Left colon (tissue), 2 donors: ENCODE measurements around the gene CFAP300. TPM values are rescaled to one million over a fixed set of nuclear protein-coding genes. Genes with fewer than 3 reads are reported as not detected.

Experiments used
- ATAC-seq: fragments of 200-7000 bp; cut with Tn5 transposase; one replicate; pipeline ENCODE4 v1.9.1; 2020; ENCODE audit warnings: mild to moderate bottlenecking, moderate library complexity
- DNase-seq, 2 donors: peaks; one replicate each; pipeline ENCODE4 v3.0.0-alpha.2; 2020
- intact Hi-C, 2 donors: fragments of 100-400 bp; cut with DNase I in 1 of 2; cut with micrococcal nuclease in 1 of 2; formaldehyde crosslinking; loops; one replicate each; pipeline versions ENCODE4 v1.11.2 to v1.14.0; 2022; cut with DNase I, micrococcal nuclease
- total RNA-seq, 2 donors: library from RNA; stranded (reverse); fragmentation: NEBNext Ultra II Directional; extraction: Animal tissue kit (Norgen Biotek cat#: 25700); gene quantifications; one replicate each; pipeline ENCODE4 v1.2.1, GENCODE V29; 2021
- donor health status: DM: no; HTN: no; CAD: no.
- donor health status: DM: yes; HTN: yes; CAD: no.

The CFAP300 gene
- total RNA-seq, 2 donors from 2014 or later: 0.50 TPM; not detected in 1

DNA sequence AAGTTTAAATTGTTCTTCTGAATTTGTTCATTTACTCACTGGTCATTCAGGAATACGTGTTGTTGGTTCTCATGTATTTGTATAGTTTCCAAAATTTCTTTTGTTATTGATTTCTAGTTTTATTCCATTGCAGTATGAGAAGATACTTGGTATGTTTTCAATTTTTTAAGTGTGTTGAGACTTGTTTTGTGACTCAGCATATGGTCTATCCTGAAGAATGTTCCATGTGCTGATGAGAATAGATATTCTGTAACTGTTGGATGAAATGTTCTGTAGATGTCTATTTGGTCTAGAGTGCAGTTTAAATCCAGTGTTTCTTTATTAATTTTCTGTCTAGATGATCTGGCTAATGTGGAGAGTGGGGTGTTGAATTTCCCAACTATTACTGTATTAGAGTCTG is 23.5 kb downstream of the CFAP300 start:
- DNase-seq: no peak
- no peak for ATAC-seq
- intact Hi-C loops: no loop called here

DNA sequence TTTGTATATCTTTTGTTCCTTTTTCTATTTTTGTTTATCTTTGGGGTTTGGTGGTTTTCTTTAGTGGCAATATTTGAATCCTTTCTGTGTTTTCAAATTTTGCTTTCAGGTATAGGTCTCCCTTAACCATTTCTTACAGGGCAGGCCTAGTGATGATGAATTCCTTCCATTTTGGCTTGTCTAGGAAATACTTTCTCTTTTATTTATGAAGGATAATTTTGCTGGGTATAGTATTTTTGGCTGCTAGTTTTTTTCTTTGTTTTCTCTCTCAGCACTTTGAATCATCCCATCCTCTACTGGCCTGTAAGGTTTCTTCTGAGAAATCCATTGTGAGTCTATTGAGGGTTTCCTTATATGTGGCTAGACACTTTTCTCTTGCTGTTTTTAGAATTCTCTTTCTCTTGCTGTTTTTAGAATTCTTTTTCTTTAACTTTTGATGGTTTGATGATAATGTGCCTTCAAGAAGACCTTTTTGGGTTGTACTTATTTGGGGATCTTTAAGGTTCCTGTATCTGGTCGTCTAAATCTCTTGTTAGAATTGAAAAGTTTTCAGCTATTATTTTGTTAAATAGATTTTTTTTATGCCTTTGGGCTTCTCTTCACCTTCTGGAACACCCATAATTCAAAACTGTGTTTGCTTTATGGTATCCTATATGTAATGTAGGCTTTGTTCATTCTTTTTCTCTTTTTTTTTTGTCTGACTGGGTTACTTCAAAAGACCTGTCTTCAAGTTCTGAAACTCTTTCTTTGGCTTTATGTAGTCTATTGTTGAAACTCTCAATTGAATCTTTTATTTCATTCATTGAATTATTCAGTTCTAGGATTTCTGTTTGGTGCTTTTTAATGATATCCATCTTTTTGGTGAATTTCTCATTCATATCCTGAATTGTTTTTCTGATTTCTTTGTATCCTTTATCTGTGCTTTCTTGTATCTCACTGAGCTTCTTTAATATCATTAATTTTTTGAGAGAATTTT is 24.5 kb downstream of the CFAP300 start:
- intact Hi-C loops: no loop called here
- DNase-seq: no peak
- ATAC-seq: no peak

DNA sequence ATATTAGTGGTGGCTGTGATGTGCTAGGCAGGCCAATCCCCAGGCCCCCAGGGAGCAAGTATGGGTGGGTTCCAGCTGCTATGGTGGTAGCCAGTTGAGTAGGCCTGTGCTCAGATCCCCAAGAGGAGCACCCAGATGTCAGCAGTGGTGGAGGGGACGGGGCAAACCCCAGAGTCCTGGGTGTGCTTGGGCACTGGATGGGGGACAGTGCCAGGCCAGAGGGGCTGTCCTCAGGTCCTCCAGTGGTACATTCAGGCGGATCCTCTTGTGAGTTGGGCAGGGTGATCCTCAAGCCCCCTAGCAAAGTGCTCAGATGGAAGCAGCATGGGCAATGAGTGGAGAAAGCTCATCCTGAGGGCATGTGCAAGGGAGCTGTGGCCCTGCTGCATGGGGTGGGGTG is 26.0 kb downstream of the CFAP300 start:
- DNase-seq (no peak), ATAC-seq (no peak)
- intact Hi-C loops: no loop called here

DNA sequence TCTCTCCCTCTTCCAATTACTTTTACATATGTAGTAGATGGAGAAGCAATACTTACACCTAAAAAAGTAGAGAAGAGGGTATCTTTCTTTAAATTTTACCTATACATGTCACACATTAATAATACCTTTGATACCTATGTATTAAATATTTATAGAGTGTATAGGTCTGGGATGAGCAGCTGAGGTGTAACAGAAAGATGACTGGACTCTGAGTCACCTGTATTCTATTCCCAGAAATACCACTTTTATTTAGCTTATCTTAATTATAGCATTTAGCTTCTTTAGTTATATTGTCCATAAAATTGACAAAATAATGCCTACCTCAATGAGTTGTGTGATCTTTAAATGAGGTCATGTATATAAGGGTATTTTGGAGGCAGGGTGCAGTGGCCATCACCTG is 32.4 kb downstream of the CFAP300 start:
- intact Hi-C loops: no loop called here
- no peak for ATAC-seq
- DNase-seq: no peak

DNA sequence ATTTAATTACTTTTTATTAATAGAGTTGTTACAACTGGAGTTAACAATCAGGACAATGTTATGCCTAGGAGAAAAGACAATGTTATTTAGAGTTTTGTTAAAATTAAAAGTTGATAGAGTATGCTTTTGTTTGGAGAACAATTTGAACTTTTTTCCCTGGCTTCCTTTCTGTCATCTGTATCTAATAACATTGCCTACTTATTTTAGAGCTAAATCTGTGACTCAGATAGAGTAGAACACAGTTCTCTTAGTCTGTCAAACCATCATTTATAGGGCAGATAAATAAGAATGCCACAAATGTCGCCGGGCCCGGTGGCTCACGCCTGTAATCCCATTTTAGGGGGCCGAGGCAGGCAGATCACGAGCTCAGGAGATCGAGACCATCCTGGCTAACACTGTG is 34.1 kb downstream of the CFAP300 start:
- ATAC-seq: no peak
- intact Hi-C loops: no loop called here
- no peak for DNase-seq

DNA sequence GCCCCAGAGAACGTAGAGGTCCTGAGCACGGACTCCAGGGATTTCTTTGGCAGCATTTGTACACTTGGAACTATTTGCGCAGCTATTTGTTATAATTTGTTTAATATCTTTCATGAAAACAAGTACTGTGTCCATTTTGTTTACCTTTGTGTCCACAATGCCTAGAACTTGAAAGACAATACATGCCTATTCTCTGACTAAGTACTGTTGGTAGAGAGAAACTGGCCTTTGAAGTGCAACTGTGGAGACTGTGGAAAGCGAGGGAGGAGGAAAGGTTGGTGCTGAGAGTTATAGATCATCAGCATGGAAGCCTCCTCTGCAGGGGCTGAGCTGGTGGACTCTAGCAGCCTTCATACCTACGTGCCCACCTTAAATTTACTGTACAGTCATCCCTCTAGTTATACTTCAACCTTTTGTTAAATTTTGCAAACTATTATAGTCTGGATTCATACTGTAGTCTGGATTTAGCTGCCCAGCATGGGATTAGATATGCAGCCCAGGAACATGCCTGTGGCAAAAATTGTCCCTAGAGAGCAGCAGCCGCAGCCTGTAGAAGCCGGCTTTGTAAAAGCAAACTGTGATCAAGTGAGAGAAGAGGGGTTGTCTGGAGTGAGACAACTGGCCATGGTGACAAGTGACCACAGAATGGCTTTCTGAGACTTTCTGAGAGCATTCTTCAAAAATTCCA is 38.8 kb downstream of the CFAP300 start:
- no peak for DNase-seq
- intact Hi-C loops: no loop called here
- no peak for ATAC-seq

DNA sequence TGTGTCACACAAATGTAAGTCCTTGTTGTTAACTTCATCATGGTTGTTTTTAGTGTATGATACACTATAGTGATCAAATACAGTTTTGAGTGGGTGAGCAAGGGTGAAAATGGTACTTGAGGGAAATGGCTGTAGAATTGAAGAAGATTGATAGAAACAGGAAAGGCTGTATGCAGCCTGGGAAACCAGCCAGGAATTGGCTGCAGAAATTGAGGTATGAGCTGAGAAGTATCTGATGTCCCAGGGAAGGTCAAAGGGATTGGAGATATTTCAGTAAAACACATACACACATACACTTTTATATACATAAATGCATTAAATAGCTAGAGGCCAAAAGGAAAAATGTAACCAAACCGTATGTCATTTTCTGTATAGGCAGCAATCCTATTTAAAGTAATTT is 49.9 kb downstream of the CFAP300 start:
- DNase-seq: no peak
- intact Hi-C loops: no loop called here
- ATAC-seq: no peak

DNA sequence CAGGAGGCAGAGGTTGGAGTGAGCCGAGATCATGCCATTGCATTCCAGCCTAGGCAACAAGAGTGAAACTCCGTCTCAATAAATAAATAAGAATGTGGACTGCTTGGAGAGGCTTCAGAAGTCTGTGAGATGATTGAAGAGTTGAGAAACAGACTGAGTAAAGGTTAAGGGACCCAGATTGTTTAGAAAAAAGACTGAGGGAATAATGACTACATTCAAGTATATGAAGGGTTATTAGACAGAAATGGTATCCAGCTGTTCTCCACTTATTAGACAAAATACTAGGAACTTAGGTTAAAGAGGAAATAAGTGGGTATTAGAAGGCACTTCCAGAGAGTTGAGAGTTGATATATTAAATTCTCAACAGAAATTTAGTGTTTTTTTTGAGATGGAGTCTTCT is 52.5 kb downstream of the CFAP300 start:
- DNase-seq (no peak), ATAC-seq (no peak)
- intact Hi-C loops: no loop called here

DNA sequence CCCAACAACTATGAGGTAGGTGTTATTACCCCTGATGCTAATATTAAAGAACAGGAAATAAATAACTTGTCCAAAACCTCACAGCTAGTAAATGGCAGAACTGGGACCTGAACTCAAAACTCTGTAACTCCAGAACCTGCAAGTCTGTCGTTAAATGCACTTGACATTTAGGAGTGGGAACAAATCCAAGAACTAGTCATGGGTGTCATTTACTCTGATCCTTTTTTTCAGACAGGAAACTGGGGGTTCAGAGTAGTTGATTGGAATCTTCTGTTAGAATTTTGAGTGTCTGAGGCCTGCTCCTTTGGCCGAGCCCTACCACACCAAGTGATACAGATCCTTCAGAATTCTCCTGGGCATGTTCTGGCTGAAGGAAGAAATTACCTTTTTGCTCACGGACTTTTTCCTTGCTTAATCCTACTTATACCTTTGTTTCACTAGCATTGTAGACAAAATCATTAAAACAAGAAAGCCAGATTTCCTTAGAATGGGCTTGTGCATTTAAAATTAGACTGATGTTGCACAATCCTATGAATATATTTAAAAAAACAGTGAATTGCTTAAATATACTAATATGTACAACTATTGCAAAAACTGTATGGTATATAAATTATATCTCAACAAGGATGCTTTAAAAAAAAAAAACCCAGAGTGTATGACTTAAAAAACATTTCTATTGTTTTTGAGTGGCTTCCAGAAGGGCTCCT is 61.6 kb downstream of the CFAP300 start:
- DNase-seq: no peak
- intact Hi-C loops: no loop called here
- ATAC-seq: no peak

DNA sequence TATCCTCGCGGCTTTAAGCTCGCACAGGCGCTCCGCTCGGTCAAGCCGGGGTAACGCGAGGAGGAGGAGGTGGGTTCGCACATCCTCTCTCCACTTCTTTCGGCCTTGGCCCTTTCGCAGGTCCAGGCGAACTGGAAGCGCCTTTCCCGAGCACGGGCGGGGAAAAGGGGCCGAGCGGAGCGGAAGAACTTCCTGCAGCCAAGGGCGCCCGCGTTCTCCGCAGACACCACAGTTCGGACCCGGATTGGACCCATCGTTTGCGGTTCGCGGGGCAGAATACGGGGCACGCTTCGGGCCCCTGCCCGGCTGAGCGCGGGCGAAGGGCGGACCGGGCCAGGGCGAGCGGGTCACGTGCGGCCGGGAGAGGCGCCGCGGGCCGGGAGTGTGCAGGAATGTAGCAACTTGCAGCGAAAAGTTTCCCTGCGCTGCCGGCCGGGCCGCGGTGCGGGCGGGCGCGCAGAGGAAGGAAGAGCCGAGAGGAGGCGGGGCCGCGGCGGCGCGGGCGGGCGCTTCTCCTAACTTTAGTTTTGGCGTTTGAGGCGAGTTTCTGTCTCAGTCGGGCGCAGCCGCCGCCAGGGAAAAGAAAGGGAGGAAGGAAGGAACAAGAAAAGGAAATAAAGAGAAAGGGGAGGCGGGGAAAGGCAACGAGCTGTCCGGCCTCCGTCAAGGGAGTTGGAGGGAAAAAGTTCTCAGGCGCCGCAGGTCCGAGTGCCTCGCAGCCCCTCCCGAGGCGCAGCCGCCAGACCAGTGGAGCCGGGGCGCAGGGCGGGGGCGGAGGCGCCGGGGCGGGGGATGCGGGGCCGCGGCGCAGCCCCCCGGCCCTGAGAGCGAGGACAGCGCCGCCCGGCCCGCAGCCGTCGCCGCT is 62.9 kb downstream of the CFAP300 start, which contains the start of gene YAP1:
YAP1 (plus strand) TSS at position 552 of the 865 bp plus-strand sequence. CDS start 402 bp downstream, outside the sequence.
- intact Hi-C loops: no loop called here
- ATAC-seq (peak; percentile 84), DNase-seq (peak; percentile 89 to 91)

DNA sequence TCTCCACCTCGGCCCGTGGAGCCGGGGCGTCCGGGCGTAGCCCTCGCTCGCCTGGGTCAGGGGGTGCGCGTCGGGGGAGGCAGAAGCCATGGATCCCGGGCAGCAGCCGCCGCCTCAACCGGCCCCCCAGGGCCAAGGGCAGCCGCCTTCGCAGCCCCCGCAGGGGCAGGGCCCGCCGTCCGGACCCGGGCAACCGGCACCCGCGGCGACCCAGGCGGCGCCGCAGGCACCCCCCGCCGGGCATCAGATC is 63.4 kb downstream of the CFAP300 start:
- no peak for ATAC-seq
- no peak for DNase-seq
- intact Hi-C loops: no loop called here

DNA sequence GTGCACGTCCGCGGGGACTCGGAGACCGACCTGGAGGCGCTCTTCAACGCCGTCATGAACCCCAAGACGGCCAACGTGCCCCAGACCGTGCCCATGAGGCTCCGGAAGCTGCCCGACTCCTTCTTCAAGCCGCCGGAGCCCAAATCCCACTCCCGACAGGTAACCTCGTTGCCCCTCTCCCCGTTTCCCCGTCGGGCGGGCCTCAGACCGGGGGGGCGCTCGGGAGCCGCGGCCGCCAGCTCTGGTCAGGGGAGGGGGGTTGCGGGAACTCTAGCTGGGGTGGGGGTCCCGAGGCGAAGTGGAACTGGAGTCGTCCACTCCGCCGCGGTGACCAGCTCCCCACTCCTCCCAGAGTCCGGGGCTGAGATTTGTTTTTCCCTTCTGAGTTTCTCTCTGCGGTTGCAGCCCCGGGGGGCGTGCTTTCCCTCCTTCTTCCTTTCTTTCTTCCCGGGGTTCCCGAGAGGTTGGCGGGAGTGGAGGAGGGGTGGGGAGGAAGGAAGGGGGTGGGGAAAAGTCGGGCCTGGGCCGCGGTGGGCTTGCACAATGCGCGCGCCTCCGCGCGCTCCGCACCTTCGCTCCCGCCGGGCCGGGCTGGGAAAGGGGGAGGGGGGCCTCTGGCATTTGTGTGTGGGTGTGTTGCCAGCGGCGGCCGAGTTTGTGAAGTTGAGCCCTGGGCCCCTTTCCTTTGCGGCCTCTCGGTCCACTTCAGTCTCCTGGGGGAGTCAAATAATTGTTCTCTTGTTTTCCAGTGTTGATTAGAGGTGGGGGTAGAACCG is 64.0 kb downstream of the CFAP300 start:
- ATAC-seq (peak; percentile 49), DNase-seq (peak; percentile 66 to 74)
- intact Hi-C loops: no loop called here

DNA sequence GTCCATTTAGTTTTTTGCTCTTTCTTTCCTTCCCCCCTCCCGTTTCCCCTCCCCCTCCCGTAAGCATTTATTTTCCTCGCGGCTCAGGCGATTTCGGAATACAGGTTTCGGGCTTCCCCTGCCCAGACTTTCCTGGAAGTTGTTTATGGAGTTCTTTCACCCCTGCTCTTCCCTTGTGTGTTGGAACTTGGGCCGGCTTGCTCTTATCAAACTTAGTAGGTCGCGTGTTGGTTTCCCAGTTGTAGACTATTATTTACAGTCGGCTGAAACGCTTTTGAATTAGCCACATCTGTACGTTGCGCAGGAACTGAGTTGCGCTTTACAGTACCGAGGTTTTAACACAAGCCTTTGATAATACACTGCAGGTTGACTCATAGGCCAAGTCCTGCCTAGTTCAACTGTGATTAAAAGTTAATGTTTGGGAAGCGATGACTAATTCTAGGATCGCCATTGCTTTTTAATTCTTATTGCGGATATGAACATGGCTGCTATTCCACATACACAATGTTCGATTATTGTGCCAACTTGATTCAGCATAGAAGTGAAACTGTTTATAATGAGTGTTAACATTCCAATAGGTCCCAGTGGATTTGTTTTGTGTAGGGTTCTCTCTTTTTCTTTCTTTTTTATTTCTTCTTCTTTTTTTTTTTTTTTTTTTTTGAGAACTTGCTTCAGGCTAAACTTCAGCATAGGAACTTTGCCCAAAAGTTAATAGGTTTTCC is 64.7 kb downstream of the CFAP300 start:
- intact Hi-C loops: no loop called here
- ATAC-seq (peak; percentile 52), DNase-seq (peak; percentile 39 to 41)

DNA sequence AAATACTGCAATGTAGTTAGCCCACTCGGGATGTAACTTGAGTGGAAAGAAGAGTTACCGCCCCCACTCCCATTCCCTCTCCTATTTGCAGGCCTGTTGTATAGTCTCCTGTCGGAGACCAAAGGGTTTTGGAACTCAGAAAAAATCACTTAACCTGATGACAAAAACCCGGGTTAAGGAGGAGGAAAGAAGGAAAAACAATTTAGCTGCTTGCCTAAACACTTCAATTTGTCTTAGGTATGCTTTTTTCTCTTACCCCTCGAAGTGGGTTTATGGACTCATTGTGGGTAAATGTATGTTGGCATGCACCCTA is 65.2 kb downstream of the CFAP300 start:
- DNase-seq: no peak
- intact Hi-C loops: no loop called here
- ATAC-seq: no peak

DNA sequence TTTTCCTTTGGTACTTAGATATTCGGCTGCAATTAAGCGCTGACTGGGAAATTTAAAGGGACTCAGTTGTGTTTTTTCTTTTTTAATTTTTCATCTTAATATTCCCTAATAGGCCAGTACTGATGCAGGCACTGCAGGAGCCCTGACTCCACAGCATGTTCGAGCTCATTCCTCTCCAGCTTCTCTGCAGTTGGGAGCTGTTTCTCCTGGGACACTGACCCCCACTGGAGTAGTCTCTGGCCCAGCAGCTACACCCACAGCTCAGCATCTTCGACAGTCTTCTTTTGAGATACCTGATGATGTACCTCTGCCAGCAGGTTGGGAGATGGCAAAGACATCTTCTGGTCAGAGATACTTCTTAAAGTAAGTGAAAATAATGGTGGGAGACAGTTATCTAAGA is 66.8 kb downstream of the CFAP300 start:
- ATAC-seq (no peak), DNase-seq (no peak)
- intact Hi-C loops: no loop called here

DNA sequence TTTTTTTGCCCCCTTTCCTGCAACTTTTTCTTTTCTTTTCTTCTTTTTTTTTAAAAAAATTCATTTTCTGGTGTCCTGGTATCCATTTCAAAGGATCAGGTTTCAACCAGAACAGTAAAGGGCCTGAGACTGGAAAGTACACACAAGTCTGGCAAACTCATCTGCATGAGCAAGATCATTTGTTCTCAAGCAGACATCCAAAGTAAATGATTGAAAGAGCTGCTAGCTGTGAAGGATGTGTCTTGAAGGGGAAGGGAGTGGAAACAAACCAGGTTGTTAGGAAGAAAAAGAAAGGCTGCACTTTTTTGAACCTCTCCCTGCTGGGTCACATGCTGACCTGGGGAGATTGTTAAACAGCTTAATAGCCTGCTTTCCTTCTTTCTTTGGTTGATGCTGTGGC is 68.3 kb downstream of the CFAP300 start:
- intact Hi-C loops: no loop called here
- ATAC-seq (peak; percentile 72), DNase-seq (peak in 1 of 2 donors; percentile 30)

DNA sequence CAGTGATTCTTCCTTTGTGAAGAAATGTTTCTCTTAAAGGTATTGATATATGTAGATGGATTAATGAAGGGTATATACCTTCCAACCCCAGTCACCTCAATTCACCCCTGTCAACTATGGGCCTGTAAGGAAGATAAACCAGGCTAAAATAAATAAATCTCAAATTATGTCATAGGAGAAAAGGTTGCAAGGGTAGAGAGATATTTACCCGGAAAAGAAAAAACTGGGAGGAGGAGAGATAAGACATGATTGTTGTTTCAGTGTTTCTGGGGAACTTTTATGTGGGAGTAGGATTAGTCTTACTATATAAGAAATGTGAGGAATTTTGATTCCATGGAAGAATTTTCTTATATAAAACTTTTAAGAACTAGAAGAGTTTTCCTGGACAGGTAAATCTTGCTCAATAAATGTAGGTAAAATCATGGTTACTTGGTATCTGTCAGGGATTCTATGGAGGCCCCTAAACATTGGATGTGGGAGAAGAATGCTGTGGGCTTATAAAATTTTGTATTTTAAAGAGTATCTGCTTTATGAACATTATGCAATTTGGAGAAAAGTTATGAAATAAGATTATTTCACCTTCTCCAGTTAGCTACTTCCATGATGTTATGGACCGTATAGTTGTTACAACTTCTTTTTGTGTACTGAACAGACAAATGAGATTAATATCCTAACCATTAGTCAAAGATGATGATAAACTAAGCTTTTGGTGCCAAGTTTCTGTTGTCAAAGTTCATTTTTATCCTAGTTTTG is 69.4 kb downstream of the CFAP300 start:
- ATAC-seq (peak; percentile 55), DNase-seq (no peak)

More for the DNA sequence above, 69.4 kb downstream of the CFAP300 start:
- intact Hi-C loops: no loop called here
